ENCODE data around the gene ELAVL4. TPM values are rescaled to one million over a fixed set of nuclear protein-coding genes. Genes with fewer than 3 reads are reported as not detected.

Gene ELAVL4
- total RNA-seq, 4 donors from 2014 or later = not detected

GRCh38 chr1:50111503-50111902 is 2.8 kb downstream of the ELAVL4 start:
- Histone ChIP-seq H3K27ac (no peak overlapping the region), H3K4me3 (no peak overlapping the region), H3K36me3 (no peaks in the 10 kb centered on the region), H3K27me3 (peaks cover 0 to 52% (median 3%) of the 10 kb centered on the region in 4 donors), H3K9me3 (no peaks in the 10 kb centered on the region), H3K4me1 (peaks cover 0 to 5% (median 0%) of the 10 kb centered on the region in 3 donors)
- intact Hi-C loops (cut with DNase I) = no loop called here
- DNase-seq = no peak
- no peak for TF ChIP-seq POLR2A (IDR thresholded peaks at IDR 0.05)
- no peak for TF ChIP-seq CTCF (IDR thresholded peaks at IDR 0.05)
- 63 to 75% methylated on average over 3 of the region's 3 CpGs for WGBS, 2 donors

- H3K27me3 ChIP-seq = peaks cover 0 to 53% (median 3%) of the 10 kb centered on the region in 4 donors
- intact Hi-C loops (cut with DNase I) = no loop called here
- no peak for TF ChIP-seq CTCF (IDR thresholded peaks at IDR 0.05)
- no peak for TF ChIP-seq POLR2A (IDR thresholded peaks at IDR 0.05)
- no peak overlapping the region for H3K4me3 ChIP-seq
- peaks cover 0 to 5% (median 0%) of the 10 kb centered on the region in 3 donors for H3K4me1 ChIP-seq
- no peak for DNase-seq
- no peak overlapping the region for H3K27ac ChIP-seq
- H3K36me3 ChIP-seq = no peaks in the 10 kb centered on the region
- H3K9me3 ChIP-seq = no peaks in the 10 kb centered on the region
- WGBS, 2 donors = 85 to 86% methylated on average over 3 of the region's 3 CpGs
Observed at GRCh38 chr1:50112193-50112592, 3.5 kb downstream of the ELAVL4 start.

GRCh38 chr1:50123071-50123470 is 14.4 kb downstream of the ELAVL4 start:
- H3K27me3 ChIP-seq = peaks cover 0 to 5% (median 0%) of the 10 kb centered on the region in 4 donors
- no peak for TF ChIP-seq POLR2A (IDR thresholded peaks at IDR 0.05)
- TF ChIP-seq CTCF (IDR thresholded peaks at IDR 0.05) = no peak
- intact Hi-C loops (cut with DNase I) = no loop called here
- H3K4me1 ChIP-seq = no peaks in the 10 kb centered on the region
- no peak overlapping the region for H3K4me3 ChIP-seq
- no peak overlapping the region for H3K27ac ChIP-seq
- no peak for DNase-seq
- H3K36me3 ChIP-seq = no peaks in the 10 kb centered on the region
- no peaks in the 10 kb centered on the region for H3K9me3 ChIP-seq

- no peak for DNase-seq
- Histone ChIP-seq H3K27me3 (peaks cover 0 to 7% (median 0%) of the 10 kb centered on the region in 4 donors), H3K4me3 (no peak overlapping the region), H3K9me3 (no peaks in the 10 kb centered on the region), H3K27ac (no peak overlapping the region), H3K36me3 (no peaks in the 10 kb centered on the region), H3K4me1 (no peaks in the 10 kb centered on the region)
- no peak for TF ChIP-seq POLR2A (IDR thresholded peaks at IDR 0.05)
- intact Hi-C loops (cut with DNase I) = no loop called here
- 37 to 47% methylated on average over 5 of the region's 5 CpGs for WGBS, 2 donors
Observed at GRCh38 chr1:50126927-50127715, 18.4 kb downstream of the ELAVL4 start.

- Histone ChIP-seq H3K36me3 (no peaks in the 10 kb centered on the region), H3K4me3 (no peak overlapping the region), H3K9me3 (no peaks in the 10 kb centered on the region), H3K27ac (no peak overlapping the region), H3K4me1 (no peaks in the 10 kb centered on the region), H3K27me3 (peaks cover 0 to 3% (median 0%) of the 10 kb centered on the region in 4 donors)
- intact Hi-C loops (cut with DNase I) = no loop called here
- TF ChIP-seq CTCF (IDR thresholded peaks at IDR 0.05) (no peak), POLR2A (IDR thresholded peaks at IDR 0.05) (no peak)
- DNase-seq = no peak
- WGBS, 2 donors = 38 to 64% methylated on average over 1 of the region's 1 CpG
Observed at GRCh38 chr1:50129201-50129600, 20.5 kb downstream of the ELAVL4 start.
